SH-SY5Y (cell line): ENCODE results near the gene TDRD12.

Experiments
- GATA2 ChIP-seq: IDR thresholded peaks from 2 replicates; pipeline ENCODE4 v1.6.1; 2011; ENCODE audit warnings: mild to moderate bottlenecking, low read depth, low read length
- GATA3 ChIP-seq: IDR thresholded peaks from 2 replicates; pipeline ENCODE4 v1.6.1; 2011; ENCODE audit warnings: low read depth, mild to moderate bottlenecking, low read length, moderate library complexity

DNA sequence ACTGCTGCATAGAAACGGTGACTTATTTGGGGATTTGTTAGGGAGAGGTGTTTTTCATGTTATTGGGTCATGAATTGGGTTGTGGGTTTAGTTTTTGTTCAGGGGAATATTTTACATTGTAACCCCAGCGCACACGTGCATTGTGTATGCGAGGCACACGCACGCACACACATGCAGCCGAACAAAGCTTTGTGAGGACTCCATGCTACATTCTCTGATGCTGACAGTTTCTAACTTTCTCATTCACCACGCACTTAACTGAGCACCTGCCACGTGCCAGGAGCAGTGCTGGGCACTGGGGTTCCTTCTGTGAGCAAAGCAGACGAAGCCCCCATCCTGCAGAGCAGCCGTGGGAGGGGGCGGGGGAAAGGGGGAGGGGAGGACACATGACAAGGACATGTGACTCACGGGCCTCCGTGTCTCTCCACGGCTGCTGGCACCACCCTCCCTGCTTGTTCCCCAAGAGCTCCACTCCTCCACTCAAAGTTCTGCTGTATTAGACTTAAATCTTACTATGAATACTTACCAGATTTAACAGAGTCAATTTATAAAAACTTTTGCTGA lies 94.4 kb downstream of the TDRD12 start:
- TF ChIP-seq GATA2 (no peak), GATA3 (no peak)
